ENCODE data around the gene CTNNA3.

DNA sequence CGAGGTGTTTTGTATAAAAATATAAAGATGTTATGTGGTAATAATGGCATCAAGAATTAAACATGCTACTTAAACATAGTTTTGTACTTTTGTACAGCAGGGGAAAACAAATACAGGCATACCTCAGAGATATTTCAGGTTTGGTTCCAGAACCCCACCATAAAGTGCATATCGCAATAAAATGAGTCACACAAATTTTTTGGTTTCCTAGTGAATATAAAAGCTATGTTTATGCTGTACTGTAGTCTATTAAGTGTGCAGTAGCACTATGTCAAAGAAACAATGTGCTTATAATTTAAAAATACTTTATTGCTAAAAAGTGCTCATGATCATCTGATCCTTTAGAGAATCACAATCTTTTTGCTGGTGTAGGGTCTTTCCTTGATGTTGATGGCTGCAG, 752.4 kb downstream of the CTNNA3 start:
- TF ChIP-seq CTCF (conservative IDR thresholded peaks at IDR 0.05 in 1 of 2, IDR thresholded peaks at IDR 0.05 in 1 of 2; ENCODE audit: extremely low read depth in 1 of 2, insufficient read depth in 1 of 2, low read depth in 1 of 2, low read length in 2 of 2), result no peak
- no peak for TF ChIP-seq EZH2 (IDR thresholded peaks at IDR 0.05; ENCODE audit: borderline replicate concordance, low read length)

Data from mammary epithelial cell (primary cell).